ENCODE results near the gene STK11IP.

DNA sequence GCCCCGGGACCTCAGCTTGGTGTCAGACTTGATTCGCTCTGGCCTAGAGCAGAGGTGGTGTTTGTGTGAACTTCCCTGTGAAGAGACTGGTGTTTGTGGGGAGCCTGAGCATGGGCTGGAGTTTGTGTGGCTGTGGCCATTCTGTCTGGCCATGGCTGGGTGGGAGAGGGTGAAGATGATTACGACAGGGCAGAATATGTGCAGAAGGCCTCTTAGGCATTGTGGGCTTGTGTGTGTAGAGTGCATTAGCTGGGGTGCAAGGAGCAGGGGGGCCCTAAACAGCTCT, 36.8 kb upstream of the STK11IP start:
- no peak for TF ChIP-seq POLR2A (IDR thresholded peaks at IDR 0.05; ENCODE audit: low read length)
- TF ChIP-seq GATA1 (IDR thresholded peaks at IDR 0.05; ENCODE audit: low read depth, low read length): no peak

Data from erythroblast (primary cell).